Stimulated activated naive CD8-positive, alpha-beta T cell treated with anti-CD3 and anti-CD28 coated beads, Interleukin-15, Interleukin-2, amounts not matched to agents 100 ng/mL and 50 ng/mL, for 24 hours (primary cell): Measurements from ENCODE around the gene CFAP100.

Experiments
- H3K27ac Mint-ChIP-seq: one replicate; pipeline ENCODE4 v1.8.0; 2021; ENCODE audit warnings: mild to moderate bottlenecking, mixed read lengths
- H3K27me3 Mint-ChIP-seq: one replicate; pipeline ENCODE4 v1.8.0; 2021; ENCODE audit warnings: mixed read lengths
- H3K36me3 Mint-ChIP-seq: one replicate; pipeline ENCODE4 v1.8.0; 2021; ENCODE audit warnings: low read depth, mixed read lengths
- H3K4me1 Mint-ChIP-seq: one replicate; pipeline ENCODE4 v1.8.0; 2021; ENCODE audit warnings: low read depth, mixed read lengths
- H3K4me3 Mint-ChIP-seq: one replicate; pipeline ENCODE4 v1.8.0; 2021; ENCODE audit warnings: mild to moderate bottlenecking, mixed read lengths
- H3K9me3 Mint-ChIP-seq: one replicate; pipeline ENCODE4 v1.8.0; 2021; ENCODE audit warnings: mixed read lengths

The CFAP100 gene

DNA sequence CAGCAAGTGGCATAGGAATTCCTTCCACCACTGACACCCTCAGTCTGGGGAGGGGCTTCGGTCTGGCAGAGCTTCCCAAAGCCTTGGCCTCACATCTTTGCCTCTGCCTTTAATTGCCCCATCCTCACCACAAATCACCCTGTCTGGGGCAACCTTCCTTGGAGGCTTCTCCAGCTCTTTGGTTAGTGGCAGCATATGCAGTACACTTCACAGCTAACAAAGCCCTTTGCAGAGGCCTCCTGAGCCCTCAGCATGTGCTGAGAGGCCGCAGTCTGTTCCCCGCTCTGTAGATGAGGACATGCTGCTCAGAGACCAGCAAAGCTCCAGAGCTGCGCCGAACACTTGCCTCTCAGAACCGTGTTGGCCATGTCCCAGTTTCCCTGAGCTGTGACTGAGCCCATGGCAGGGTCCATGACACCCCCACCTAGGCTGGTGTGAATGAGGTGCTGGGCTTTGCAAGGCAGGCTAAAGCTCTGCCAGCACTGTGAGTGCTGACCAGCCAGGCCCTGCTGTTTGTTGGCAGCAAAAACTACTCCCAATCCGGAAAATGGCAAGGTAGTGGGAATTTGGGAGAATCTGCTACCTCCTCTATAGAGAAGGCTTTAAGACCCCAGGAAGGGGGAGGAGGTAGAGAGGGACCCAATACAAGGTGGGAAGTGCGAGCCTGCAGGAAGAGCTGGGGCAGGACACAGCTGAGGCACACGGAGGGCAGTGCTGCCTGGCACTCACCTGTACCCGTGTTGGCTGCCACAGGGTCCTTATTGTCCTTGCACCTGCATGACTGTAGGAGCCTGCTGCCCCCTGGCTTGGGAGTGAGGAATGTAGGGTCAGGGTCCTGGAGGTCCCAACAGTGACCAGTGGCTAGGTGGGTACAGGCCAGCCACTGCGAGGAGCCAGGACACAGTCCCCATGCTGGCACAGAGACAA lies 29.1 kb upstream of the CFAP100 start:
- Mint-ChIP-seq H3K4me3 (no peak overlapping the region), H3K27ac (no peak overlapping the region), H3K4me1 (no peaks in the 10 kb centered on the region), H3K36me3 (no peaks in the 10 kb centered on the region), H3K27me3 (peaks cover 23% of the 10 kb centered on the region), H3K9me3 (no peaks in the 10 kb centered on the region)

DNA sequence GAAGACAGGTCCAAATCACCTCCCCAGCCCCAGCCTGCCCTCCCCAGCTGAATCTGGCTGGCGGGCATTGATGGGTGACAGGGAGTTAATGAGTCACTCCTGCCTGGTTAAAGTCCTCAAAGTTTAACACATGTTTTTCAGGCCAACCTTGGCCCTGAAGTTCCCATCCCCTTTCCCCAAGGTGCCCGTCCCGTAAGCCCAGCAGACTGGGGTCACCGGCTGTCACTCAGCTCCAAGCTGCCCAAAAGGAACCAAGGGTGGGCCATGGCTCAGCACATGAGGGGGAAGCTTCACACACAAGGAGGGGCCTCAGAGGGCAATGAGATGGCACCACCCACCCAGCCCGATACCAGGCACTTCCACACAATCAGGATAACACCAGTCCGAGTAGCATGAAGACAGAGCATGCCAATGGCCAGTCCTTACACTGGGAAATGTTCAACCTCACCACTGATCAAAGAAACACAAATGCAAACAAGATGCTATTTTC lies 27.3 kb upstream of the CFAP100 start:
- H3K27ac Mint-ChIP-seq, result no peak overlapping the region
- H3K9me3 Mint-ChIP-seq, result no peaks in the 10 kb centered on the region
- H3K4me3 Mint-ChIP-seq, result no peak overlapping the region
- H3K27me3 Mint-ChIP-seq, result peaks cover 15% of the 10 kb centered on the region
- no peaks in the 10 kb centered on the region for H3K36me3 Mint-ChIP-seq
- no peaks in the 10 kb centered on the region for H3K4me1 Mint-ChIP-seq

DNA sequence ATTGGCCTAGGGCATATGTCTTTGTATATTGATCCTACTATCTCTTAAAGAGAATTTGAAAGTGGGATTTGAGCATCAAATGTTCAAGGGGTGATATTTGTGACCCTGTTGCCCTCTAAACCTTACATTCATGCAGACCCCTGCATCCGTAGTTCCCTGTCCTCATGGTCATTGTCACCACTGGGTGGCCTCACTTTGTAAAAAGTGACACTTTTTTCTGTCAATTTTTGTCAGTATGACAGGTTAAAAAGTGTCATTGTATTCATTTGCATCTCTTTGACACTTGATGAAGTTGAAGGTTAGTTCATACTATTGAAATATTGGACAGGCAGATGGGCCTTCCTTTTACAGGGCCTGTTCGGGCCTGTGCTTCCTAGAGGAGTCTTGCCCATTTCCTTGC lies 25.2 kb upstream of the CFAP100 start:
- no peaks in the 10 kb centered on the region for H3K4me1 Mint-ChIP-seq
- no peaks in the 10 kb centered on the region for H3K36me3 Mint-ChIP-seq
- H3K27me3 Mint-ChIP-seq, result peaks cover 4% of the 10 kb centered on the region
- H3K9me3 Mint-ChIP-seq, result no peaks in the 10 kb centered on the region
- no peak overlapping the region for H3K27ac Mint-ChIP-seq
- H3K4me3 Mint-ChIP-seq, result no peak overlapping the region

DNA sequence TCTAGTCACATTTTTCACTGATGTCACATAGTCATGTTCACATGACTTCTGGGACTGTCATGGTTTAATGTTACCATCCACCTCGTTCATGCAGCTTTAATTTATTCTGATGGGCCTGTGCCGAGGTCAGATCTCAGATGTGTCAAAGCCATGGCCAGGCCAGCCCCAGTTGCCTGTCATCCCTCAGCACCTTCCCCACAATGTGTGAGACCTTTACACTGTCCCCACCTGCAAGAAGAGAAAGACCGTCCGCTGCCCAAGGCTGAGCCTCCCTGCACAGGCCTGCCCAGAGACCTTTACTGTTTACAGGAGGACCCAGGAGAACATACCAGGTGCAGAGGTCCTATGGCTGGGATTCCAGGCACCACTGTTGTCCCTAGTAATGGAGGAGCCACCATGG lies 24.7 kb upstream of the CFAP100 start:
- H3K9me3 Mint-ChIP-seq, result no peaks in the 10 kb centered on the region
- H3K4me3 Mint-ChIP-seq, result no peak overlapping the region
- H3K4me1 Mint-ChIP-seq, result no peaks in the 10 kb centered on the region
- H3K36me3 Mint-ChIP-seq, result no peaks in the 10 kb centered on the region
- H3K27ac Mint-ChIP-seq, result no peak overlapping the region
- H3K27me3 Mint-ChIP-seq, result peaks cover 4% of the 10 kb centered on the region

DNA sequence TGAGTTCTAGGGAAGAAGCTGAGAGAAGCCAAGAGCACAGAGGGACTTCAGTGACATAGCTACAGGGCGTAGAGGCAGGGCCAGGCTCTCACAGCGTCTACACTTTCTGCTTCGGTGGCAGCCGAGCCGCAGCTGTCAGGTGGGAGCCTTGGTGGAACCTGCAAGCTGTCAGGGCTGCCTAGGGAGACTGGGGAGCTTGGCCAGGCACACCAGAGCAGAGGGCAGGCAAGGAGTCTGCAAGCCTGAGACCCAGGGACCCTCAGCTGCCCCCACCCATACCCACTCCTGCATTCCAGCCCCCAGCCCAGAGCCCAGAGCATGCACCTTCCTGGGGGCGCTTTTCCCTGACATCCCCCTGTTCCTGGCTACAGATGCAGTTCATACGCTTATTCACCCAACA lies 24.1 kb upstream of the CFAP100 start:
- Mint-ChIP-seq H3K27ac (no peak overlapping the region), H3K36me3 (no peaks in the 10 kb centered on the region), H3K27me3 (peaks cover 4% of the 10 kb centered on the region), H3K4me3 (no peak overlapping the region), H3K9me3 (no peaks in the 10 kb centered on the region), H3K4me1 (no peaks in the 10 kb centered on the region)

DNA sequence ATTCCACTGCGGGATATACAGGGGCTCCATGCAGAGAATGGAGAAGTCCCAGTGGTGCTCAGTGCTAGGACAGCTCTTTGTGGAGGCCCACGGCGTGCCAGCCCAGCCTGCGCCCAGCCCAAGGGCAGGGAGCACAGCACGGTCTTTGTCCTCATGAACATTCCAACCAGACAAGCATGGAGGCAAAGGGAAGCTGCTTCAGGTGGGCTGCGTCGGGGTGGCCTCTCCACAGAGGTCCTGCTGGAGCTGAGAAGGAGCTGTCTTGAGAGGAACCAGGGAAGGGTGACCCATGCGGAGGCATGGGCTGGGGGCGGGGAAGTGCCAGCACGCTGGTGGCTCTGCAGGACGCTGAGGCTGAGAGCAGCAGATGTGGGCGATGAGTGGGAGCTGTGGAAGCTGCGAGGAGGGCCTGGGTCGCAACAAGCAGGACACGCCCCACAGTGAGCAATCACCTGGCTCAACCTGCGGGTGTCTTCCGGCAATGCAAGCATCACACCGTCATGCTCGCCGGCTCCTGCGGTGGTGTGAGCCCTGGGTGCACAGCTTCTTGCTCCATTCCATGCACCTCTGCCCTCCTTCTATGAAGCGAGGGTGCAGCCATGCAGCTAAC lies 23.5 kb upstream of the CFAP100 start:
- Mint-ChIP-seq H3K4me1 (no peaks in the 10 kb centered on the region), H3K27ac (no peak overlapping the region), H3K27me3 (peaks cover 4% of the 10 kb centered on the region), H3K4me3 (no peak overlapping the region), H3K36me3 (no peaks in the 10 kb centered on the region), H3K9me3 (no peaks in the 10 kb centered on the region)

DNA sequence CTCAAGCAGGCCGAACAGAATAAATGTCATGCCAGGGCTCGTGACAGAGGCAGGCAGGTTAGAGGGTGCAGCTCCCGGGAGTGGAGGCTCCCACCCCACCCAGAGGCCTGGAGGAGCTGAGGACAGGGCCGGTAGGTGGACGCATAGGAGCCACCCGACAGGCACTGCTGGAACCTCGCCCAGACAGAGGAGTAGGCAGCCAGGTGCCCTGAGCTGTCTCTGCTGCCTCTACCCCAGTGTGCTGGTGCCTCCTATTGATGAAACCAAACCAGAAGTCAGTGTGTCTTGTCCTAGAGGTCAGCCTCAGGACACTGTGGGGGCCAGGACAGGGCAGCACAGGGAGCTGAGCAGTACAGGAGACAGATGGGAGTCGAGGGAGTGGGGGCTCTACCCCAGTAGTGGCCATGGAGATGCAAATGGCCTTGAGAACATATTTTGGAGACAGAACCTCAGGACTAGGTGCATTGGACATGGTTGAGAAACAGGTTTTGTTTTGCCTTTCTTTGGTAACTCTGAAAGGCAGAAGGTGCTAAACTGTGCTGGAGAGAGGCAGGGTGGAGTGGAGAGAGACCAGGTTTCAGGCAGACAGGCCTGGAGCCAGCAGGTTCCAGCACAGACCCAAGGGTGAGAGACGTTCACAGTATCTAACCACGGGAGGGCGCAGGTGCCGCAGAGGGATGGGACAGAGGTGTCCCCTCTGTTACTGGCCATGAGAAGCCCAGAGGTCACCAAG lies 22.1 kb upstream of the CFAP100 start:
- no peaks in the 10 kb centered on the region for H3K4me1 Mint-ChIP-seq
- H3K9me3 Mint-ChIP-seq, result no peaks in the 10 kb centered on the region
- no peak overlapping the region for H3K27ac Mint-ChIP-seq
- no peaks in the 10 kb centered on the region for H3K36me3 Mint-ChIP-seq
- H3K4me3 Mint-ChIP-seq, result no peak overlapping the region
- H3K27me3 Mint-ChIP-seq, result peaks cover 3% of the 10 kb centered on the region

DNA sequence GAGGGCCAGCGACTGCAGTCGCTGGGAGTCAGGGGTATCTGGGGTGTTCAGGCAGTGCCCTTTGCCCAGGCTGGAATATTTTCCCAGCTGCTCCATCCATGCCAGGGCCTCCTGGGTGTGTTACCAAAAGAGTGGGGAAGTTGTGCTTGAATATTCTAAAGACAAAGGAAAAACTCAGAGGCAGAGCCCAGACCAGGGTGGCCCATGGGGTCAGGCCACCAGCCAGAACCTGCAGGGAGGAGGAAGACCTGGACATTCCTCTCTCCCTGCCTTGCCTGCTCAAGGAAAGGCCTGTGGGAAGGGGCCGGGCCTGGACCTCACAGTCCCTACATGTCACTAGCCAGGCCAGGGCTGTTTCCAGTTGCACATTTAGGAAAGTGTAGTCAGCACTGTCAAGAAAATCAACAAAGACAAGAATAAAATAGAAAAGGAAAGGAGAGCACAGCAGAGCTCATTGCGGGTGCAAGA lies 21.5 kb upstream of the CFAP100 start:
- Mint-ChIP-seq H3K4me1 (no peaks in the 10 kb centered on the region), H3K27ac (no peak overlapping the region), H3K36me3 (no peaks in the 10 kb centered on the region), H3K4me3 (no peak overlapping the region), H3K27me3 (no peaks in the 10 kb centered on the region), H3K9me3 (no peaks in the 10 kb centered on the region)

DNA sequence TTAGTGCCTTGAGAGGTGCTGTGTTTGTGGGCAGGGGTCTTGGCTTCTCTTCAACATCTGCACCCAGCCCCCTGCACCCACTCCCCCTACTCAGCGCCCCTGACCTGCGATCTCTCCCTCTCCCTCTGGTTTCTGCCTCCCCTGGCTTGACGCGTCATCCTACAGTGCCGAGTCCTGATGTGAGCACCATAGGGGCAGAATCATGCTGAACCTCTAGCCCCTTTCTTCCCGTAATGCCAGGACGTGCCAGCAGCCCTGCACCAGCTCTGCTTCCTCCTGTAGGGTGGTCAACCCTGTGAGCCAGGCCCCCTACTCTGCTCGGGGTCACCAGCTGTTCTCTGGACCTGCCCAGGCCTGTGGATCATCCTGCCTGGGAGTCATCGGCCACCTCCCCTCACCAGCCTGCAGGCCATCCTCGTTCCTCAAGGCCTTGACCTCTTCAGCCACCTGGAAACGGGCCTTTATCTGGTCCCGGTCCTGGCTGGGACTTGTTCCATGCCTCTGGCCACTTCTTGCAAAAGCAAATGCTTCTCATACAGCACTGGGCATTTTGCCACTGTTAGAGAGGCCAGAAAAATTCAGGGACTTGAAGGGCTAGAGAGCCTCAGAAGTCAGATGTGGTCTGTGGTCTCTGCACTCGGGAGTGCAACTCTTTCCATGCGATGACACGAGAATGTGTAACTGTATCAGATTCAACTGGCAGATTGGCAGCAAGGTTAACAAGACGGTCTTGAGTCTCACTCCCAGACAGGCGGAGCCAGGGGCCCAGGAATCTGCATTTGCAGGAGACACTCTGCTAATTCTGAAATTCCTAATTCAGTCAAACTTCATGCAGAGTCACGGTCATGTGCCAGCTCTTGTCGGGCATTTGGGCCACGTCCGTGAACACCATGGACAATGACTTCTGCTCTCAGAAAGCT lies 20.8 kb upstream of the CFAP100 start:
- no peaks in the 10 kb centered on the region for H3K4me1 Mint-ChIP-seq
- no peak overlapping the region for H3K4me3 Mint-ChIP-seq
- no peaks in the 10 kb centered on the region for H3K9me3 Mint-ChIP-seq
- H3K27ac Mint-ChIP-seq, result no peak overlapping the region
- no peaks in the 10 kb centered on the region for H3K36me3 Mint-ChIP-seq
- H3K27me3 Mint-ChIP-seq, result no peaks in the 10 kb centered on the region

DNA sequence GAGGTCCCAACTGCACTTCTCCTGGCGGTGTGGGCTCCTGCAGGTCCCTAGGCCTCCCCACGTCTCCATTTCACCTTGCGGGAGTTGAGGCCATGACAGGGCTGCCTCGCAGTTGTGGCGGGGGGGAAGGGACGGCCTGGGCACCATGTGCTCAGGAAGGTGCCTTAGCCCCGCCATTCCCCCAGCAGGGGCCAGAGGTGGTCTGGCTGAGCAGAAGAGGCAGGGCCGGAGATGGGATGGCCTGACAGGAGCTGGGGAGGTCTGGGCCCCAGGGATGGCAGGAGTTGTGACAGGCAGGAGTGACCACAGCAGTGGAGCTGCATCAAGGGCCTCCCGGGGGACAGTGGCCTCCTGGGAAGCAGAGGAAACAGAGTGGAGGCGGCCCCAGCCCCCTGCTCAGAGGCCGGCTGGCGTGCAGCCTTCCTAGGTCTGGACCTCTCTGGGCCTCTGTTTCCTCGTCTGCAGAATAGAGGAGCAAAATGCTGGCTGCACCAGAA lies 18.8 kb upstream of the CFAP100 start:
- Mint-ChIP-seq H3K27me3 (no peaks in the 10 kb centered on the region), H3K27ac (no peak overlapping the region), H3K9me3 (no peaks in the 10 kb centered on the region), H3K4me3 (no peak overlapping the region), H3K4me1 (no peaks in the 10 kb centered on the region), H3K36me3 (no peaks in the 10 kb centered on the region)

DNA sequence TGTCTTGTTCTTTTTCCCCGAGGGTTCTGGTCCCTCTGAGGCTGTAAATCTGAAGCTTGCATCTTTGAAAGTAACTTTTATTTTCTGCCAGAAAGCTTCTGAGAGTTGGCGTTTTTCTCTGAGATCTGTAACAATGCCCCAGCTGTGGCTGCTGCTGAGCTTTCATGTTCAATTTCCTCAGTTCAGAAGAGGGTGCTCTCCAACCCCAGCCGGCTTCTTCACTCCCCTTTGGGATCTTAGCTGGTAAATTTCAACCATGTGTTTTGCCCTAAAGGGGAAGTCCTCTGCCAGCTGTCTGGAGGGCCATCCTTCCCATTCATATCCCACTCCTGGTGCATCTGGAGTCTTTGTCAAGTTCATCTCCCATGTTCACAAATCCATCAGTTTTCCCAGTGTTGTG lies 18.3 kb upstream of the CFAP100 start:
- no peaks in the 10 kb centered on the region for H3K36me3 Mint-ChIP-seq
- no peaks in the 10 kb centered on the region for H3K27me3 Mint-ChIP-seq
- H3K27ac Mint-ChIP-seq, result no peak overlapping the region
- H3K4me3 Mint-ChIP-seq, result no peak overlapping the region
- H3K4me1 Mint-ChIP-seq, result no peaks in the 10 kb centered on the region
- no peaks in the 10 kb centered on the region for H3K9me3 Mint-ChIP-seq

DNA sequence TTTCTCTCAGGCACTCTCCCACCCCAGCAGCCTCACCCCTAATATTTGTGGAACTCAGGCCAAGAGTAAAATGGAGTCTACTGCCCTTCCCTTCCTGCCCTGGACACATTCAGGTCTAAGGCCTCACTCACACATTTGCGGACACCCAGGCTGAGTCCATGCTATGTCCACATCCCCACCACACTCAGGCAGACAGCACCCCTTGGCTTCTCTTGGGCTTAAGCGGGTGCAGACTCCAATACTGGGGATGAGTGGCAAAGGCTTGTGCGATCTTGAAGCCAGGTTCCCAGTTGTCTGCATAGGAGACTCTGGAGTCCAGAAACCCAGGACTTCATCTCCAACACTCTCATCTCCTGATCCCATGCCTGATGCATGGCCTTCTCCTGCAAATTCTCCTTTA lies 17.5 kb upstream of the CFAP100 start:
- Mint-ChIP-seq H3K27ac (no peak overlapping the region), H3K27me3 (peaks cover 3% of the 10 kb centered on the region), H3K4me1 (no peaks in the 10 kb centered on the region), H3K36me3 (no peaks in the 10 kb centered on the region), H3K4me3 (no peak overlapping the region), H3K9me3 (no peaks in the 10 kb centered on the region)

DNA sequence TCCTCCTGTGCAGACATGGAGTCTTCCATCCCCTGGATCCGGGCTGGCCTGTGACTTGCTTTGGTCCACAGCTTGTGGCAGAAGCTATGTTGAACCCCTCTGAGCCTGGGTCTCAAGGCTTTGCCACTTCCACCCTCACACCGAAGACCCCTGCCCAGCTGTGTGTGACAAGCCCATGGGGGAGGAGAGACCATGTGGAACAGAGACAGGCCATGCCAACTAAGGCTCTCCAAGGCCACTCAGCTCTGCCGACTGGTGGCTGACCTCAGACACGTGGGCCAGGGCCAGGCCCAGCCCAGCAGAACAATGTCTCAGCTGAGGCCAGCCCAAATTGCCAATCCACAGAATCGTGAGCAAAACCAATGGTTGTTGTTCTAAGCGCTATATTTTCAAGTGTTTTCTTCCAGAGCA lies 16.4 kb upstream of the CFAP100 start:
- H3K36me3 Mint-ChIP-seq, result no peaks in the 10 kb centered on the region
- no peak overlapping the region for H3K27ac Mint-ChIP-seq
- H3K9me3 Mint-ChIP-seq, result no peaks in the 10 kb centered on the region
- H3K27me3 Mint-ChIP-seq, result peaks cover 12% of the 10 kb centered on the region
- H3K4me1 Mint-ChIP-seq, result no peaks in the 10 kb centered on the region
- H3K4me3 Mint-ChIP-seq, result no peak overlapping the region
